Measurements from ENCODE around the gene KCTD15. TPM values are rescaled to one million over a fixed set of nuclear protein-coding genes. Genes with fewer than 3 reads are reported as not detected.

KCTD15 gene
- total RNA-seq, 1 experiment from 2014 or later: 59.9 TPM

DNA sequence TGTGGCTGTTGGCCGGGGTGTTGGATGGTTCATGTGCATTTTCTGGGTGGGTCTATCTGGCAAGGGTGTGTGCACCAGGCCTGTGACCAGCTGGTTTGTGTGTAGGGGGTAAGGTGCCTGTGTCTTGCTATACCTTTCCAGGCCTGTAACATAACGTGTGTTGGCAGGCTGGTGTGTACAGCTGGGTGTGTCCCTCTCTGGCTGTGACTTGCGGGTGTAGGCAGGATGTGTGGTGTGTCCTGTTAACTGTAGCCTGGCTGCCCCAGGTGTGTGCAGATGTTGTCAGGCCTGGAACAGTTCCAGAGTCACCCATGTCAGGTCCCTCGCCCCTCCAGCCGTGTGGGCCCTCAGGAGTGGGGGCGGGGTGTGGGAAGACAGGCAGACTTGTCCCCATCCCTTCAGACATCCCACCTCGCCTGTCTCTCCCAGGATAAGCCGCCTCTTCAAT, 9.8 kb downstream of the KCTD15 start:
- no peak overlapping the region for H3K4me3 Mint-ChIP-seq
- Histone ChIP-seq H3K27ac (ENCODE audit: insufficient read length, low read depth, low read length) (no peak overlapping the region), H4K8ac (replicated peaks; ENCODE audit: insufficient read length, low read depth, low read length) (no peak overlapping the region), H2BK12ac (ENCODE audit: insufficient read length, low read depth, low read length) (no peak overlapping the region), H3K4me2 (ENCODE audit: insufficient read depth, insufficient read length, low read length) (no peak overlapping the region), H2BK5ac (ENCODE audit: insufficient read length, low read length) (no peak overlapping the region), H3T11ph (ENCODE audit: low read length) (no peak overlapping the region), H2BK120ac (ENCODE audit: low read depth, low read length, poor library complexity, severe bottlenecking) (no peak overlapping the region), H3K9ac (ENCODE audit: extremely low read depth, insufficient read length, low read length) (no peak overlapping the region), H3K56ac (ENCODE audit: insufficient read length, low read depth, low read length) (no peak overlapping the region), H3K14ac (ENCODE audit: insufficient read depth, low read length) (no peak overlapping the region), H3K79me2 (ENCODE audit: insufficient read depth, low read length) (no peaks in the 10 kb centered on the region), H2AK5ac (ENCODE audit: insufficient read length, low read length) (no peak overlapping the region), H3K4me1 (ENCODE audit: insufficient read depth, low read length) (no peaks in the 10 kb centered on the region), H2BK15ac (ENCODE audit: low read depth, low read length) (no peak overlapping the region), H3K27me3 (ENCODE audit: insufficient read depth, low read length) (no peaks in the 10 kb centered on the region), H4K91ac (ENCODE audit: insufficient read length, low read depth, low read length) (no peak overlapping the region), H3K23ac (ENCODE audit: insufficient read length, low read depth, low read length) (no peak overlapping the region), H3K79me1 (ENCODE audit: insufficient read depth, low read depth, low read length, poor library complexity, severe bottlenecking) (no peaks in the 10 kb centered on the region), H3K4ac (ENCODE audit: low read depth, low read length) (no peak overlapping the region), H2BK20ac (ENCODE audit: low read depth, low read length, poor library complexity, severe bottlenecking) (no peak overlapping the region), H3K9me3 (ENCODE audit: control insufficient read depth, low read depth, low read length) (no peaks in the 10 kb centered on the region), H3K18ac (ENCODE audit: insufficient read length, low read depth, low read length) (no peak overlapping the region), H4K20me1 (ENCODE audit: control insufficient read depth, insufficient read depth, insufficient read length) (peaks cover 2% of the 10 kb centered on the region), H3K23me2 (ENCODE audit: insufficient read length, low read depth, low read length, poor library complexity, severe bottlenecking) (no peaks in the 10 kb centered on the region), H4K5ac (ENCODE audit: insufficient read length, low read depth, low read length) (no peak overlapping the region), H2AFZ (ENCODE audit: low read length) (no peak overlapping the region)
- no peak for DNase-seq
- no peak overlapping the region for H3K27ac Mint-ChIP-seq
- H3K36me3 Mint-ChIP-seq (ENCODE audit: insufficient read depth in 1 of 3, low read depth in 3 of 3): peaks cover 28 to 83% (median 69%) of the 10 kb centered on the region in 3 experiments
- H3K9me3 Mint-ChIP-seq: no peaks in the 10 kb centered on the region
- WGBS (ENCODE audit: extremely low coverage, insufficient read length, low lambda C conversion rate): no CpG with 5 or more reads among the region's 8 CpGs
- no peaks in the 10 kb centered on the region for H3K27me3 Mint-ChIP-seq (ENCODE audit: low read depth)
- TF ChIP-seq, protein P1, sequence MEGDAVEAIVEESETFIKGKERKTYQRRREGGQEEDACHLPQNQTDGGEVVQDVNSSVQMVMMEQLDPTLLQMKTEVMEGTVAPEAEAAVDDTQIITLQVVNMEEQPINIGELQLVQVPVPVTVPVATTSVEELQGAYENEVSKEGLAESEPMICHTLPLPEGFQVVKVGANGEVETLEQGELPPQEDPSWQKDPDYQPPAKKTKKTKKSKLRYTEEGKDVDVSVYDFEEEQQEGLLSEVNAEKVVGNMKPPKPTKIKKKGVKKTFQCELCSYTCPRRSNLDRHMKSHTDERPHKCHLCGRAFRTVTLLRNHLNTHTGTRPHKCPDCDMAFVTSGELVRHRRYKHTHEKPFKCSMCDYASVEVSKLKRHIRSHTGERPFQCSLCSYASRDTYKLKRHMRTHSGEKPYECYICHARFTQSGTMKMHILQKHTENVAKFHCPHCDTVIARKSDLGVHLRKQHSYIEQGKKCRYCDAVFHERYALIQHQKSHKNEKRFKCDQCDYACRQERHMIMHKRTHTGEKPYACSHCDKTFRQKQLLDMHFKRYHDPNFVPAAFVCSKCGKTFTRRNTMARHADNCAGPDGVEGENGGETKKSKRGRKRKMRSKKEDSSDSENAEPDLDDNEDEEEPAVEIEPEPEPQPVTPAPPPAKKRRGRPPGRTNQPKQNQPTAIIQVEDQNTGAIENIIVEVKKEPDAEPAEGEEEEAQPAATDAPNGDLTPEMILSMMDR (conservative IDR thresholded peaks at IDR 0.05): no peak
- peaks cover 0 to 2% of the 10 kb centered on the region in 2 experiments; a peak in 1 of 4 replicates for H3K4me1 Mint-ChIP-seq

Measured in H9 (cell line).